A549 (cell line): Measurements from ENCODE around the gene BEAN1. TPM values are rescaled to one million over a fixed set of nuclear protein-coding genes. Genes with fewer than 3 reads are reported as not detected.
A peak's percentile ranks its signal among the peaks of the same experiment; 100 is the strongest.

ENCODE experiments used
- ATAC-seq, 2 experiments: fragments of 200-7000 bp in 1 of 2; fragments of >200 bp in 1 of 2; cut with Nextera tagmentation in 1 of 2; cut with Tn5 transposase in 1 of 2; 3 replicates each; pipeline versions ENCODE4 v1.8.0 to v1.9.1; 2018 to 2020; ENCODE audit warnings: mild to moderate bottlenecking in 1 of 2, moderate library complexity in 1 of 2
- CTCF ChIA-PET: fragments of 300-600 bp; sonication (Branson Sonifier 250); formaldehyde crosslinking; extraction: SDS; loops from one replicate; lab custom pipeline; 2021; ENCODE audit warnings: antibody characterized with exemption, inconsistent platforms; lab: Yijun Ruan, JAX
- POLR2A ChIA-PET: fragments of 350-600 bp; formaldehyde crosslinking; extraction: SDS; loops from one replicate; lab custom pipeline; 2021; ENCODE audit warnings: antibody characterized with exemption, inconsistent platforms; lab: Yijun Ruan, JAX
- DNase-seq, 2 experiments: peaks; one replicate each; pipeline versions ENCODE4 v3.0.0 to v3.0.0-alpha.2; 2011 to 2016; ENCODE audit warnings: low read depth in 1 of 2, low spot score in 1 of 2
- FAIRE-seq: peaks from 2 replicates; lab custom pipeline; 2011; peaks lifted over from hg19 to GRCh38; lab: Jason Lieb, UNC
- H3K27ac ChIP-seq, 2 experiments: fragments of >200 bp; sonication (Bioruptor Twin); formaldehyde crosslinking; 3 replicates each; pipeline ENCODE4 v1.5.1; 2016 to 2017
- H3K4me1 ChIP-seq: fragments of >200 bp; sonication (Bioruptor Twin); formaldehyde crosslinking; 3 replicates; pipeline ENCODE4 v1.6.1; 2016
- H3K4me2 ChIP-seq: fragments of >200 bp; sonication (Bioruptor Twin); formaldehyde crosslinking; 3 replicates; pipeline ENCODE4 v1.6.1; 2016
- H3K4me3 ChIP-seq: fragments of >200 bp; sonication (Bioruptor Twin); formaldehyde crosslinking; 3 replicates; pipeline ENCODE4 v1.5.1; 2016
- H3K9me3 ChIP-seq: fragments of >200 bp; sonication (Bioruptor Twin); formaldehyde crosslinking; 3 replicates; pipeline ENCODE4 v1.6.1; 2016
- BHLHE40 ChIP-seq: IDR thresholded peaks from 2 replicates; pipeline ENCODE4 v1.6.1; 2012; ENCODE audit warnings: low read depth, low read length, inconsistent platforms
- CHD4 ChIP-seq: fragments of 200-600 bp; sonication (generic); IDR thresholded peaks from 2 replicates; pipeline ENCODE4 v1.6.1; 2016; ENCODE audit warnings: antibody characterized with exemption, mild to moderate bottlenecking, borderline replicate concordance
- EHF ChIP-seq: fragments of 250-450 bp; sonication (Bioruptor Pico); IDR thresholded peaks from 2 replicates; pipeline ENCODE4 v1.5.0; 2020; ENCODE audit warnings: mild to moderate bottlenecking
- ELK1 ChIP-seq: fragments of 150-350 bp; IDR thresholded peaks from 2 replicates; pipeline ENCODE4 v1.6.1; 2014; ENCODE audit warnings: low read depth, mild to moderate bottlenecking, low read length
- EP300 ChIP-seq, 2 experiments: fragments of >200 bp; sonication (Bioruptor Twin); formaldehyde crosslinking; IDR thresholded peaks; 2 replicates in 1 of 2; 3 replicates in 1 of 2; pipeline ENCODE4 v1.6.1; 2016 to 2017
- ESRRA ChIP-seq: fragments of 150-350 bp; IDR thresholded peaks from 2 replicates; pipeline ENCODE4 v1.6.1; 2014; ENCODE audit warnings: mild to moderate bottlenecking, low read length, borderline replicate concordance
- FOSB ChIP-seq: fragments of 250-450 bp; sonication (Bioruptor Pico); IDR thresholded peaks from 2 replicates; pipeline ENCODE4 v1.5.0; 2020; ENCODE audit warnings: mild to moderate bottlenecking, moderate library complexity
- FOSL2 ChIP-seq, 2 experiments: fragments of 450-650 bp in 1 of 2; fragments of >200 bp in 1 of 2; sonication (Bioruptor Twin) in 1 of 2; formaldehyde crosslinking; IDR thresholded peaks; 2 replicates each; pipeline versions ENCODE4 v1.5.0 to v1.6.1; 2016 to 2020; ENCODE audit warnings: mild to moderate bottlenecking in 1 of 2, moderate library complexity in 1 of 2
- GATA3 ChIP-seq: IDR thresholded peaks from 2 replicates; pipeline ENCODE4 v1.6.1; 2012; ENCODE audit warnings: borderline replicate concordance
- HDAC2 ChIP-seq: fragments of 200-600 bp; sonication (generic); IDR thresholded peaks from 2 replicates; pipeline ENCODE4 v1.6.1; 2016
- HOXA7 ChIP-seq: fragments of 250-450 bp; sonication (Bioruptor Pico); IDR thresholded peaks from 2 replicates; pipeline ENCODE4 v1.5.0; 2020; ENCODE audit warnings: mild to moderate bottlenecking, moderate library complexity
- HOXB13 ChIP-seq: fragments of 250-450 bp; sonication (Bioruptor Pico); IDR thresholded peaks from 2 replicates; pipeline ENCODE4 v1.5.0; 2020; ENCODE audit warnings: low read depth, mild to moderate bottlenecking, moderate library complexity
- JUN ChIP-seq, 2 experiments: fragments of >200 bp; sonication (Bioruptor Twin); formaldehyde crosslinking; IDR thresholded peaks; 2 replicates in 1 of 2; 3 replicates in 1 of 2; pipeline ENCODE4 v1.6.1; 2016 to 2017
- KDM1A ChIP-seq: fragments of 200-600 bp; sonication (generic); IDR thresholded peaks from 2 replicates; pipeline ENCODE4 v1.6.1; 2016; ENCODE audit warnings: low read depth, mild to moderate bottlenecking
- KDM5A ChIP-seq: fragments of 200-600 bp; sonication (generic); IDR thresholded peaks from 2 replicates; pipeline ENCODE4 v1.6.1; 2016; ENCODE audit warnings: antibody characterized with exemption, mild to moderate bottlenecking
- MAX ChIP-seq: IDR thresholded peaks from 2 replicates; pipeline ENCODE4 v1.6.1; 2012
- MAZ ChIP-seq: fragments of 150-350 bp; IDR thresholded peaks from 2 replicates; pipeline ENCODE4 v1.6.1; 2014; ENCODE audit warnings: antibody characterized with exemption, low read depth, low read length, borderline replicate concordance
- NPAS2 ChIP-seq: fragments of 250-450 bp; sonication (Bioruptor Pico); IDR thresholded peaks from 2 replicates; pipeline ENCODE4 v1.8.0; 2022; ENCODE audit warnings: mild to moderate bottlenecking, moderate library complexity, borderline replicate concordance
- NR3C1 ChIP-seq: fragments of >200 bp; sonication (Bioruptor Twin); formaldehyde crosslinking; IDR thresholded peaks from 3 replicates; pipeline ENCODE4 v1.6.1; 2017
- SREBF2 ChIP-seq: fragments of 450-650 bp; IDR thresholded peaks from 2 replicates; pipeline ENCODE4 v1.6.1; 2014; ENCODE audit warnings: mild to moderate bottlenecking, moderate library complexity
- TP53 ChIP-seq: fragments of 250-450 bp; sonication (Bioruptor Pico); IDR thresholded peaks from 2 replicates; pipeline ENCODE4 v1.5.0; 2021; ENCODE audit warnings: mild to moderate bottlenecking, moderate library complexity
- USF2 ChIP-seq: fragments of 450-650 bp; IDR thresholded peaks from 2 replicates; pipeline ENCODE4 v1.6.1; 2014; ENCODE audit warnings: antibody characterized with exemption
- ZFP36 ChIP-seq: fragments of 450-650 bp; IDR thresholded peaks from 2 replicates; pipeline ENCODE4 v1.6.1; 2014; ENCODE audit warnings: borderline replicate concordance; ENCODE audit not compliant: partially characterized antibody
- ZSCAN20 ChIP-seq: fragments of 250-450 bp; sonication (Bioruptor Pico); IDR thresholded peaks from 2 replicates; pipeline ENCODE4 v1.8.0; 2022; ENCODE audit warnings: mild to moderate bottlenecking, moderate library complexity
- WGBS: methylation state at CpG from one replicate; pipeline ENCODE4 v1.1.6; 2017; ENCODE audit errors: missing lambda C conversion rate; 5-methylcytosine and 5-hydroxymethylcytosine counted together
- polyA plus RNA-seq, 4 experiments: library from polyadenylated mRNA; depleted of rRNA in 3 of 4; stranded (reverse); fragments of >200 nt; fragmentation: RNase III in 1 of 4; extraction: RNeasy Plus Mini Kit Qiagen cat#74134 plus additional on column Dnase treatment in 1 of 4; gene quantifications; 2 replicates in 3 of 4; 3 replicates in 1 of 4; pipeline ENCODE4 v1.2.3, GENCODE V29; 2011 to 2017
- TF ChIP-seq, protein P1 (sequence below): fragments of >200 bp; sonication (Bioruptor Twin); formaldehyde crosslinking; IDR thresholded peaks from 2 replicates; pipeline ENCODE4 v1.6.1; 2016
- TF ChIP-seq, protein P2 (sequence below): fragments of 200-600 bp; sonication (generic); IDR thresholded peaks from 2 replicates; pipeline ENCODE4 v1.6.1; 2016; ENCODE audit warnings: antibody characterized with exemption, mild to moderate bottlenecking, moderate library complexity

The BEAN1 gene
- polyA plus RNA-seq, 2 of the 4 experiments (the other 2 are of a cell fraction) = 0.98 to 1.7 TPM

DNA sequence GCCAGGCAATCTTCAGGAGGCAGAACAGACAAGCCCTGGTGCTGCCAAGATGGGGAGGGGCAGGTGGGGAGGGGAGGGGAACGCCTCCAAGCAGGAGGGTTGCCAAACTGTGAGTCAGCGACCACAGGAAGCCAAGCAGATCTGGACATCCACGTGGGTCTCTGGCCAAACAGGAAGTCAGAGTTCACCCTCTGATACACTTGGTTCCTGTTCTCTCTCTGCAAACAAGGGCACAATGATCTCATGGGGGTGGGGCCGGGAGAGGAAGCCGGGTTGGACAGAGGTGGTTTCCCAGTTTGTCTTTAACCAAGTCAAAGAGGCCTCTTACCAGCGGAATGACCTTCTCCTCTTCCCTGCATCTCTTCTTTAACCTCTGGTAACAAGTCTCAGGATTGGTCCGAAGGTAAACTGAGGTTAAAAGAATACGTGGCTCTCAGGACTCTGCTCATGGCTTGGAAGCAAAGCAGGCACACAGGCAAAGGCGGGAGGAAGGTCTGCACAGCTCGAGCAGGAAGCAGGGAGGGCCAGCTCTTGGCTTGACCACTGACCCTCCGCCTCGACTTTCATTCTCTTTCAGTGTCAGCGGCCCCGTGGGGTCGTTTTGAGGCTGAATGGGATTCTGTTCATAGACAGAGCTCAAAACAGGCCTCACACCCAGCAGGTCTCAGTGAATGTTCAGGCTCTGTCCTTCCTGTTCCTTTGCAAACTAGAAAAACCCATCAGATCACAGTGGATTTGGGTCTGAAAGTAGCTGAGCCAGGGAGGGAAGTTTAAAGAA is 89.9 kb downstream of the BEAN1 start (continued):
- TF ChIP-seq USF2 (peak; percentile 54), HOXB13 (CRISPR knock-in tag) (peak; percentile 21; the same call in 1 of the 2 replicates), MAZ (no peak), CHD4 (no peak), SREBF2 (no peak), JUN (IDR thresholded peaks at IDR 0.05) (peak; percentile 75 to 82; a peak in 3 of 5 replicates), ZFP36 (no peak), ZSCAN20 (CRISPR knock-in tag) (peak; percentile 72; the same call in 1 of the 2 replicates), BHLHE40 (peak; percentile 18; the same call in 1 of the 2 replicates), KDM1A (no peak), HDAC2 (no peak), FOSL2 (IDR thresholded peaks at IDR 0.05) (peak; percentile 89), FOSL2 (CRISPR knock-in tag; IDR thresholded peaks at IDR 0.05) (peak; percentile 91)
- TF ChIP-seq, protein P1, sequence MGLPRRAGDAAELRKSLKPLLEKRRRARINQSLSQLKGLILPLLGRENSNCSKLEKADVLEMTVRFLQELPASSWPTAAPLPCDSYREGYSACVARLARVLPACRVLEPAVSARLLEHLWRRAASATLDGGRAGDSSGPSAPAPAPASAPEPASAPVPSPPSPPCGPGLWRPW = no peak

- Histone ChIP-seq H3K9me3 (no peaks in the 10 kb centered on the region), H3K4me3 (peak overlapping the region; percentile 22; the same call in 1 of the 3 replicates), H3K4me2 (peak overlapping the region; percentile 80), H3K4me1 (peaks cover 50% of the 10 kb centered on the region), H3K27ac (peak overlapping the region; percentile 90 to 92)
- TF ChIP-seq MAX (no peak), EHF (0 out of 2 replicates have a peak, but pooled peaks have one; percentile 29)
- WGBS = 62% methylated on average over 8 of the region's 8 CpGs
- ChIA-PET CTCF (interaction anchor here (1.1 to 1.2 kb wide), 3 partner anchors 38 to 112 kb away, joined by 3 to 5 read pairs (median 4); no protein-coding TSS in a partner anchor), POLR2A (no interaction called here)
- FAIRE-seq (no peak), ATAC-seq (no peak), DNase-seq (peak in 1 of 2 experiments; percentile 35)
These were observed 90.6 kb downstream of the BEAN1 start for GRCh38 chr16:66517586-66518263.

GRCh38 chr16:66519482-66520373 is 92.6 kb downstream of the BEAN1 start:
- POLR2A ChIA-PET = no interaction called here
- Histone ChIP-seq H3K27ac (peak overlapping the region; percentile 38 to 67; a peak in 4 of 6 replicates), H3K9me3 (no peaks in the 10 kb centered on the region), H3K4me3 (no peak overlapping the region), H3K4me1 (peaks cover 36% of the 10 kb centered on the region), H3K4me2 (no peak overlapping the region)
- WGBS = 92% methylated on average over 11 of the region's 11 CpGs
- CTCF ChIA-PET = interaction anchor here (1.0 to 1.1 kb wide), 2 partner anchors 12 to 42 kb away, joined by 3 read pairs; no protein-coding TSS in a partner anchor
- DNase-seq = no peak
- no peak for FAIRE-seq
- no peak for ATAC-seq
- TF ChIP-seq ELK1 (no peak), HOXA7 (CRISPR knock-in tag) (no peak), KDM5A (no peak), BHLHE40 (no peak), GATA3 (no peak), ESRRA (no peak), NPAS2 (no peak), KDM1A (no peak), EP300 (IDR thresholded peaks at IDR 0.05) (no peak), TP53 (CRISPR knock-in tag) (no peak), NR3C1 (no peak), FOSB (CRISPR knock-in tag) (no peak)
- TF ChIP-seq, protein P1 = no peak
- TF ChIP-seq, protein P2, sequence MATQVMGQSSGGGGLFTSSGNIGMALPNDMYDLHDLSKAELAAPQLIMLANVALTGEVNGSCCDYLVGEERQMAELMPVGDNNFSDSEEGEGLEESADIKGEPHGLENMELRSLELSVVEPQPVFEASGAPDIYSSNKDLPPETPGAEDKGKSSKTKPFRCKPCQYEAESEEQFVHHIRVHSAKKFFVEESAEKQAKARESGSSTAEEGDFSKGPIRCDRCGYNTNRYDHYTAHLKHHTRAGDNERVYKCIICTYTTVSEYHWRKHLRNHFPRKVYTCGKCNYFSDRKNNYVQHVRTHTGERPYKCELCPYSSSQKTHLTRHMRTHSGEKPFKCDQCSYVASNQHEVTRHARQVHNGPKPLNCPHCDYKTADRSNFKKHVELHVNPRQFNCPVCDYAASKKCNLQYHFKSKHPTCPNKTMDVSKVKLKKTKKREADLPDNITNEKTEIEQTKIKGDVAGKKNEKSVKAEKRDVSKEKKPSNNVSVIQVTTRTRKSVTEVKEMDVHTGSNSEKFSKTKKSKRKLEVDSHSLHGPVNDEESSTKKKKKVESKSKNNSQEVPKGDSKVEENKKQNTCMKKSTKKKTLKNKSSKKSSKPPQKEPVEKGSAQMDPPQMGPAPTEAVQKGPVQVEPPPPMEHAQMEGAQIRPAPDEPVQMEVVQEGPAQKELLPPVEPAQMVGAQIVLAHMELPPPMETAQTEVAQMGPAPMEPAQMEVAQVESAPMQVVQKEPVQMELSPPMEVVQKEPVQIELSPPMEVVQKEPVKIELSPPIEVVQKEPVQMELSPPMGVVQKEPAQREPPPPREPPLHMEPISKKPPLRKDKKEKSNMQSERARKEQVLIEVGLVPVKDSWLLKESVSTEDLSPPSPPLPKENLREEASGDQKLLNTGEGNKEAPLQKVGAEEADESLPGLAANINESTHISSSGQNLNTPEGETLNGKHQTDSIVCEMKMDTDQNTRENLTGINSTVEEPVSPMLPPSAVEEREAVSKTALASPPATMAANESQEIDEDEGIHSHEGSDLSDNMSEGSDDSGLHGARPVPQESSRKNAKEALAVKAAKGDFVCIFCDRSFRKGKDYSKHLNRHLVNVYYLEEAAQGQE = no peak
